HuH-7 (cell line): Measurements from ENCODE around the gene HFE.

Experiments
- DNase-seq: peaks from one replicate; pipeline ENCODE4 v3.0.0; 2011; ENCODE audit warnings: low spot score

HFE gene

DNA sequence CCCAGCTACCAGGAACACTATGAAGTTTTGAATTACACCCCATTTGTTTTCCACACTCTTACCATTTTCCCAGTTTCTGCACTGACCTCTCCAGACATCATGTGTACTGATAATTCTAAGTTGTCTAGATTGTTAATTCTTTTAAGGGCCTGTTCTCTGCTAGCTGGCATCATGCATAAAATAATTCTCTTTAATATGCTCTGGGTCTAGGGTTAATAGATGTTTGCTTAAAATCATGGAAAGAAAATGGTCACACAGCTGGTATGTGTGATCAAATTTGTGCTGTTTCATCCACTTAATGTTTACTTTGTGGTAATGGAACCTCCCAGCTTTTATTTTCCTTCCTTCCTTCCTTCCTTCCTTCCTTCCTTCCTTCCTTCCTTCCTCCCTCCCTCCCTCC is 49.1 kb downstream of the HFE start:
- DNase-seq: no peak

DNA sequence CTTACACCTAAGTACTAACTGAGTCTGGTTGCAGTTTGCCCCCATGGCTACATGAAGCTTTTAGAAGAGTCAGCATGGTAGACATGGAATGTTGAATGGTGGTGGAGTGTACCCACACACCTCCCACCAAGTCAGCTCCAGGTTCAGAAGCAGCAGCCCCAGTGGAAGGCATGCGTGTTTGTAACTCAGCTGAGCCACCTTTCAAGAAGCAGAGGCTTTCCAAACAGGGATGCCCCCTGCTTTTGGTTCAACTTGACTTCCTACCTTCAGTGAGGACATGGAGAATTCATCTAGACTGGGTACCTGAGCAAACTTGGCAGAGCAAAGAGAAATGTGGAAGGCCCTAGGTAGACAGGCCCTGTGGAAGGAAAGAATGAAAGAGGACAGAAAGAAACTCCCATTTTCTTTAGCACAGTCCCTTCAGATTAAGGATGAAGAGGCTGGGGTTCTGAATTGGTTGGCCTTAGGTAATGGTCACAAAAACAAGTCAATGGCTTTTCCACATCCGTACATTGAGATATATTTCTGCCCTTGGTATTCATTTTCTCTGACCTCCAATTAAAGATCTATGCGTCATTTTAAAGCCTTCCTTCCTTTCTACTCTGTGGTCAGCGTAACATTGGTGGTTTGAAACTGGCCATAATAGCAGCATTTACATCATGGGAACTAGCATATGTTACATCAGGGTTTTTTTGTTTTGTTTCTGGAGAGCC is 53.2 kb downstream of the HFE start:
- DNase-seq: no peak

DNA sequence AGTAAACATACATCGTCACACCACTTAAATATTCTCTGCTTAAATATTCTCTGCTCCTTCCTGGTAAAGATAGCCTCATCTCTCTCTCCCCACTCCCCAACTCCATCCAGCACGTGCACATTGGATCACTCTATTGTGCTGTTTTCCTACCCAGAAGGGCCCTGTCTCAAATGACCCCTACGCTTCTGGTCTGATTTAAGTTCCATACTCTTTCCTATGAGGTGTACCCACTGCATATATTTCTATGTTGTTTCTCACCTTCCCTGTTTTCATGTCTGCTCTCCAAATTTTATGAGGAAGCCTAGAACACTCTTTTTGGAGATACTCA is 53.7 kb downstream of the HFE start:
- no peak for DNase-seq

DNA sequence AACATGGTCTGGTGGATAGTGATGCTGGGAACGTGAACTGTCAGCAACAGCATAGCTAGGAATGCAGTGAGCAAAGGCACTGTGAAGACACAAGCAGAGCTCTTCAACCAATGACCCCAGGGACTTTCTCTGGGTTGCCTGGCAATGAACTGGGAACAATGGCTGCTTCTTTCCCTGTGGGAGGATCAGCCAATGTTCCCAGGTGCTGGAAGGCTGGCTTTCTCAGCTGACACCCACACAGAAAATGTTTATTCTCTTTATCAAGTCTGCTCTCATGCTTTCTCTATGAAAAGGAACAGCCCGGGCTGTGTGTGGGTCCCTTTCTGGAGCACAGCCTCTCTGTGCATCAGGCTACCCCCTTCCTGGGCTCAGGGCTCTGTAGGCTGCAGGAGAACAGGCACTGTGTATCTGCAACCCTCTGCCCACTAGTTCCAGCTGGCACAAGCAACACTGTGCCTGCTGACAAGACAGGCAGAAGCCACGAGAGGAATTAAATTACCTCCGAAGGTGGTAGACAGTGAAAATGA is 54.2 kb downstream of the HFE start:
- no peak for DNase-seq

DNA sequence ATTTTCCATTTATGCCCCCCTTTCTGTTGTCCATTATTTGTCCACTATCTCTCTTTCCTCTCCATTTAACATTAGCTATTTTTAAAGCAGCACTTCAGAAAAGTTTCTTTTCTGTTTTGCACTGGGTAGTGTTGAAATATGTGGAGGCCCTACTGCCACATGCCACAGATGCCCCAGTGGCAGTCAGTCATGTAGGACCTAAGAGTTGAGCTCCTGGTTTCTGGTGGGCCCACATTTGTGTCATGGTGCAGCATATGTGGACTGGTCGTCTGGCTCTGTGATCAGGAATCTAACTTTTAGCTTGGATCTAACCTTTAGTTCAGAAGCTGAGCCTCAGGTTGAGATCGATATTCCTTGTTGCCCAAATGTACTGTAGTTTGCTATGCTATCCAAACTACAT is 54.8 kb downstream of the HFE start:
- no peak for DNase-seq
